A549 (cell line): Measurements from ENCODE around the gene NTF3. TPM values are rescaled to one million over a fixed set of nuclear protein-coding genes. Genes with fewer than 3 reads are reported as not detected.

ENCODE experiments used
- ATAC-seq, 2 experiments: fragments of 200-7000 bp in 1 of 2; fragments of >200 bp in 1 of 2; cut with Nextera tagmentation in 1 of 2; cut with Tn5 transposase in 1 of 2; 3 replicates each; pipeline versions ENCODE4 v1.8.0 to v1.9.1; 2018 to 2020; ENCODE audit warnings: mild to moderate bottlenecking in 1 of 2, moderate library complexity in 1 of 2
- CTCF ChIA-PET: fragments of 300-600 bp; sonication (Branson Sonifier 250); formaldehyde crosslinking; extraction: SDS; loops from one replicate; lab custom pipeline; 2021; ENCODE audit warnings: antibody characterized with exemption, inconsistent platforms; lab: Yijun Ruan, JAX
- POLR2A ChIA-PET: fragments of 350-600 bp; formaldehyde crosslinking; extraction: SDS; loops from one replicate; lab custom pipeline; 2021; ENCODE audit warnings: antibody characterized with exemption, inconsistent platforms; lab: Yijun Ruan, JAX
- DNase-seq, 2 experiments: peaks; one replicate each; pipeline versions ENCODE4 v3.0.0 to v3.0.0-alpha.2; 2011 to 2016; ENCODE audit warnings: low read depth in 1 of 2, low spot score in 1 of 2
- FAIRE-seq: peaks from 2 replicates; lab custom pipeline; 2011; peaks lifted over from hg19 to GRCh38; lab: Jason Lieb, UNC
- H3K27ac ChIP-seq, 2 experiments: fragments of >200 bp; sonication (Bioruptor Twin); formaldehyde crosslinking; 3 replicates each; pipeline ENCODE4 v1.5.1; 2016 to 2017
- H3K4me1 ChIP-seq: fragments of >200 bp; sonication (Bioruptor Twin); formaldehyde crosslinking; 3 replicates; pipeline ENCODE4 v1.6.1; 2016
- H3K4me2 ChIP-seq: fragments of >200 bp; sonication (Bioruptor Twin); formaldehyde crosslinking; 3 replicates; pipeline ENCODE4 v1.6.1; 2016
- H3K4me3 ChIP-seq: fragments of >200 bp; sonication (Bioruptor Twin); formaldehyde crosslinking; 3 replicates; pipeline ENCODE4 v1.5.1; 2016
- H3K9me3 ChIP-seq: fragments of >200 bp; sonication (Bioruptor Twin); formaldehyde crosslinking; 3 replicates; pipeline ENCODE4 v1.6.1; 2016
- BCL3 ChIP-seq: fragments of >200 bp; sonication (Bioruptor Twin); formaldehyde crosslinking; IDR thresholded peaks from 3 replicates; pipeline ENCODE4 v1.6.1; 2016
- BHLHE40 ChIP-seq: IDR thresholded peaks from 2 replicates; pipeline ENCODE4 v1.6.1; 2012; ENCODE audit warnings: low read depth, low read length, inconsistent platforms
- CBX8 ChIP-seq: fragments of 200-600 bp; sonication (generic); IDR thresholded peaks from 2 replicates; pipeline ENCODE4 v1.6.1; 2016
- CTCF ChIP-seq: fragments of >200 bp; sonication (Bioruptor Twin); formaldehyde crosslinking; IDR thresholded peaks from 3 replicates; pipeline ENCODE4 v1.5.1; 2016
- HDAC2 ChIP-seq: fragments of 200-600 bp; sonication (generic); IDR thresholded peaks from 2 replicates; pipeline ENCODE4 v1.6.1; 2016
- HMGXB4 ChIP-seq: fragments of 250-450 bp; sonication (Bioruptor Pico); IDR thresholded peaks from 2 replicates; pipeline ENCODE4 v1.5.0; 2021; ENCODE audit warnings: mild to moderate bottlenecking, moderate library complexity, borderline replicate concordance
- HOXA7 ChIP-seq: fragments of 250-450 bp; sonication (Bioruptor Pico); IDR thresholded peaks from 2 replicates; pipeline ENCODE4 v1.5.0; 2020; ENCODE audit warnings: mild to moderate bottlenecking, moderate library complexity
- JUNB ChIP-seq: fragments of >200 bp; sonication (Bioruptor Twin); formaldehyde crosslinking; IDR thresholded peaks from 2 replicates; pipeline ENCODE4 v1.6.1; 2016
- KDM5A ChIP-seq: fragments of 200-600 bp; sonication (generic); IDR thresholded peaks from 2 replicates; pipeline ENCODE4 v1.6.1; 2016; ENCODE audit warnings: antibody characterized with exemption, mild to moderate bottlenecking
- MAX ChIP-seq: IDR thresholded peaks from 2 replicates; pipeline ENCODE4 v1.6.1; 2012
- MAZ ChIP-seq: fragments of 150-350 bp; IDR thresholded peaks from 2 replicates; pipeline ENCODE4 v1.6.1; 2014; ENCODE audit warnings: antibody characterized with exemption, low read depth, low read length, borderline replicate concordance
- NFE2L2 ChIP-seq: fragments of 150-350 bp; conservative IDR thresholded peaks from 2 replicates; pipeline ENCODE4 v1.6.1; 2014; ENCODE audit warnings: low read length
- NPAS2 ChIP-seq: fragments of 250-450 bp; sonication (Bioruptor Pico); IDR thresholded peaks from 2 replicates; pipeline ENCODE4 v1.8.0; 2022; ENCODE audit warnings: mild to moderate bottlenecking, moderate library complexity, borderline replicate concordance
- NR3C1 ChIP-seq: fragments of >200 bp; sonication (Bioruptor Twin); formaldehyde crosslinking; IDR thresholded peaks from 3 replicates; pipeline ENCODE4 v1.6.1; 2017
- PBX3 ChIP-seq: IDR thresholded peaks from 2 replicates; pipeline ENCODE4 v1.6.1; 2012
- REST ChIP-seq: fragments of 200-600 bp; sonication (generic); IDR thresholded peaks from 2 replicates; pipeline ENCODE4 v1.6.1; 2016; ENCODE audit warnings: antibody characterized with exemption, mild to moderate bottlenecking, moderate library complexity
- RNF2 ChIP-seq: fragments of 200-600 bp; sonication (generic); IDR thresholded peaks from 2 replicates; pipeline ENCODE4 v1.6.1; 2016; ENCODE audit warnings: low read depth, mild to moderate bottlenecking, antibody characterized with exemption, moderate library complexity, borderline replicate concordance
- SMC3 ChIP-seq: fragments of >200 bp; sonication (Bioruptor Twin); formaldehyde crosslinking; IDR thresholded peaks from 3 replicates; pipeline ENCODE4 v1.6.1; 2018; ENCODE audit warnings: inconsistent platforms
- TFCP2L1 ChIP-seq: fragments of 250-450 bp; sonication (Bioruptor Pico); IDR thresholded peaks from 2 replicates; pipeline ENCODE4 v1.5.0; 2021; ENCODE audit warnings: mild to moderate bottlenecking
- TP53 ChIP-seq: fragments of 250-450 bp; sonication (Bioruptor Pico); IDR thresholded peaks from 2 replicates; pipeline ENCODE4 v1.5.0; 2021; ENCODE audit warnings: mild to moderate bottlenecking, moderate library complexity
- ZC3H11A ChIP-seq: fragments of 450-650 bp; IDR thresholded peaks from 2 replicates; pipeline ENCODE4 v1.6.1; 2014; ENCODE audit warnings: antibody characterized with exemption, mild to moderate bottlenecking
- ZNF302 ChIP-seq: fragments of 250-450 bp; sonication (Bioruptor Pico); IDR thresholded peaks from 2 replicates; pipeline ENCODE4 v1.9.0; 2021; ENCODE audit warnings: inconsistent platforms, mild to moderate bottlenecking, moderate library complexity
- WGBS: methylation state at CpG from one replicate; pipeline ENCODE4 v1.1.6; 2017; ENCODE audit errors: missing lambda C conversion rate; 5-methylcytosine and 5-hydroxymethylcytosine counted together
- polyA plus RNA-seq, 4 experiments: library from polyadenylated mRNA; depleted of rRNA in 3 of 4; stranded (reverse); fragments of >200 nt; fragmentation: RNase III in 1 of 4; extraction: RNeasy Plus Mini Kit Qiagen cat#74134 plus additional on column Dnase treatment in 1 of 4; gene quantifications; 2 replicates in 3 of 4; 3 replicates in 1 of 4; pipeline ENCODE4 v1.2.3, GENCODE V29; 2011 to 2017

Gene NTF3
- polyA plus RNA-seq, 2 of the 4 experiments (the other 2 are of a cell fraction) = not detected

GRCh38 chr12:5455045-5455444 is 23.1 kb downstream of the NTF3 start:
- ChIA-PET CTCF (no interaction called here), POLR2A (no interaction called here)
- ATAC-seq (no peak), FAIRE-seq (no peak), DNase-seq (no peak)
- TF ChIP-seq TFCP2L1 (CRISPR knock-in tag) = no peak
- no peak for TF ChIP-seq PBX3
- Histone ChIP-seq H3K4me2 (no peak overlapping the region), H3K27ac (no peak overlapping the region), H3K4me1 (no peaks in the 10 kb centered on the region), H3K9me3 (no peaks in the 10 kb centered on the region), H3K4me3 (no peak overlapping the region)
- WGBS = 29% methylated on average over 11 of the region's 11 CpGs

GRCh38 chr12:5456030-5456429 is 24.1 kb downstream of the NTF3 start:
- ATAC-seq (no peak), FAIRE-seq (no peak), DNase-seq (no peak)
- no peak overlapping the region for H3K4me2 ChIP-seq
- no peak overlapping the region for H3K27ac ChIP-seq
- TF ChIP-seq JUNB (no peak), CBX8 (no peak), HDAC2 (no peak), KDM5A (no peak), BCL3 (no peak), NR3C1 (no peak), ZNF302 (CRISPR knock-in tag) (no peak), HMGXB4 (no peak), SMC3 (no peak), RNF2 (no peak)
- no peaks in the 10 kb centered on the region for H3K9me3 ChIP-seq
- H3K4me1 ChIP-seq = no peaks in the 10 kb centered on the region
- POLR2A ChIA-PET = no interaction called here
- CTCF ChIA-PET = no interaction called here
- WGBS = 30% methylated on average over 6 of the region's 6 CpGs
- no peak overlapping the region for H3K4me3 ChIP-seq

- no peak overlapping the region for H3K4me3 ChIP-seq
- no peaks in the 10 kb centered on the region for H3K9me3 ChIP-seq
- POLR2A ChIA-PET = no interaction called here
- ATAC-seq = no peak
- TF ChIP-seq RNF2 (no peak), HOXA7 (CRISPR knock-in tag) (no peak), TP53 (CRISPR knock-in tag) (no peak), NPAS2 (CRISPR knock-in tag) (no peak), ZC3H11A (no peak), TFCP2L1 (CRISPR knock-in tag) (no peak), MAX (no peak), CTCF (no peak), MAZ (no peak), BHLHE40 (no peak), NFE2L2 (no peak), REST (no peak)
- no peaks in the 10 kb centered on the region for H3K4me1 ChIP-seq
- H3K27ac ChIP-seq = no peak overlapping the region
- CTCF ChIA-PET = no interaction called here
- FAIRE-seq = no peak
- DNase-seq = no peak
- 1% methylated on average over 8 of the region's 8 CpGs for WGBS
- H3K4me2 ChIP-seq = no peak overlapping the region
Measured at GRCh38 chr12:5456906-5457305, 25.0 kb downstream of the NTF3 start.
